HG02642 (cell line): ENCODE data around the gene PI4K2A.
A peak's percentile ranks its signal among the peaks of the same experiment; 100 is the strongest.

Experiments
- ATAC-seq: cut with Tn5 transposase; IDR thresholded peaks from one replicate; pipeline ENCODE4 v1.9.1; 2021; ENCODE audit warnings: mild to moderate bottlenecking; ENCODE audit not compliant: unreplicated experiment, poor library complexity

PI4K2A gene

DNA sequence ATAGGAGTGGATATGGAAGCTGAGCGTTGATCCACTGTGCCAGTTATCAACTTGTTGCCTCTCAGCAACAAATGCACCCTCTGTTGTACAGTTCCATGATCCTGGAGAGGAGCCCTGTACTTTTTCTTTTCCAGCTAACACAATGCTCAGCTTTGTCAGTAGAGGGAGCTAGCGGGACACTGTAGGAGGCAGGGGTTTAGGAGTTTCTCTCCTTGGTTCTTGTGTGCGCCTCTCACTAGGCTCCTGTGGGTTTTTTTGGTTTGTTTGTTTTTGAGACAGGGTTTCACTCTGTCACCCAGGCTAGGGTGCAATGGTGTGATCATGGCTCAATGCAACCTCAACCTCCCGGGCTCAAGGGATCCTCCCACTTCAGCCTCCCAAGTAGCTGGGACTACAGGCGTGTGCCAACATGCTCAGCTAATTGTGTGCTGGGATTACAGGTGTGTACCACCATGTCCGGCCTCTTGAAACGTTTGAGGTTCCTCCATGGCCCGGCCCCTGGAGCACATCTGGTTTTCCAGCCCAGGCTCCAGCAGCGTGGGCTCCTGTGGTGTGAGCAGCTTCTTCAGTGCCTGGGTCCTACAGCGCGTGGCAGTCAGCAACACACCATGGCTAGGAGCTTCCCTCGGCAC is 61.1 kb downstream of the PI4K2A start:
- peak; percentile 71 for ATAC-seq

DNA sequence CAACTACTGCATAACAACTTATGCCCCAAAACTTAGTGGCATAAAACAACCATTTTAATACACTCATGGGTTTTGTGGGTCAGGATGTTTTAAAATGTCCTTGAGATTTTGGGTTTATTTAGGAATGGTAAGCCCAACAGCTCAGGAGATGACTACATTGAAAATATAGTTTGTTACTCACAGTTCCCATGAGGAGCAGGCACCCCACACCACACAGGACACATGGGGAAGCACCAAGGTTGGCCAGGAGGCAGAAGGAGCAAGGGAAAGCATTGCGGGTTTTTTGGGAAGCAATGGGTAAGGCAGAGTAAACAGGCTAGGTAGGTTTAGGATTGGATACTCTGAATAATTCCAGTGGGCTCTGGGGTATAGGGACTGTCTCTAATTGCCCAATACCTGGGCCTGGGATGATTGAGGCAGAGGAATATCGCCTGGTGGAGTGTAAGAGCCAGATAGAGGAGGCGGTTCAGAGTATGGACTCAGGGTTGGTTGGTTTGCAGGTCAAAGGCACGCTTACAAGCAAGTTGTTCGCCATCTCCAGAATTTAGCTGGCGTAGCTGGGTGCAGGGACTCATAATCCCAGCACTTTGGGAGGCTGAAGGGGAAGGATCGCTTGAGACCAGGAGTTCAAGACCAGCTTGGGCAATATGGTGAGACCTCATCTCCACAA is 63.1 kb downstream of the PI4K2A start:
- ATAC-seq: no peak

DNA sequence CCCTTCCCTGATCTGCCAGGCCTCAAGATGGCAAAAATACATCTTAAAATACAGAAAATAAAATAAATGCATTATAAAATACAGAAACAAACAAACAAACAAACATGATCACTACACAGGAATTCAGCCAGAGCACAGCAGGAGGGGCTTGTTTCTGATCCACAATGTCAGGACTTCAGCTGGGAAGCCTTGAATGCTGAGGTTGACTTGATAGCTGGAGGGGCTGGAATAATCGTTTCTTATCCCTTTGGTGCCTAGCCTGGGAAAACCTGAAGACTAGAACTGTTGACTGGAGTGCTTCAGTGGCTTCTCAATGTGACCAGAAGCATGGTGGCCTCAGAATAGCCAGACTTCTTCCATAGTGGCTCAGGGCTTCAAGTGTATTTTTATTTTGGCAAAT is 63.9 kb downstream of the PI4K2A start:
- no peak for ATAC-seq

DNA sequence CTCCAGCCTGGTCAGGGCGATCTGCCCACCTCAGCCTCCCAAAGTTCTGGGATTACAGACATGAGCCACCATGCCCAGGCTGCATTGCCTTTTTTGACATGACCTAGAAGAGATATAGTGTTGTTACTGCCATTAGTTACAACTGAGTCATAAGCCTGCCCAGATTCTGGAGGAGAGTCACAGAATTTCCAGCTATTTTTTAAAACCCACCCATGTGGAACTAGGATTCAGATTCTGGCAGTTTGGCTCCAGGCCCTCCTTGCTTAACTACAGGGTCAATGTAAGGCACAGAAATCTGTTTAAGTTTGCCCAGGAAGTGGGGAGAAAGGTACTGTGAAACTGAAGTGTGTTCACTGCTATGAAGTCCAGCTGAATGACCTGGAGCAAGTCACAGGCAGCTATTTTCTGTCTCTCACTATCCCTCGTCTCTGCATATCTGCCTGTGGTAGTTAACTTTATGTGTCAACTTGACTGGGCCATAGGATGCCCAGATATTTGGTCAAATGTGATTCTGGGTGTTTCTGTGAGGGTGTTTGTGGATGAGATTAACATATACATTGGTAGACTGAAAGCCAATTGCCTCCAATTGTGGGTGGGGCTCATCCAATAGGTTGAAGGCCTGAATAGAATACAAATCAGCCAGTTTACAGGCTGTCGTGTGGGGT is 64.7 kb downstream of the PI4K2A start:
- no peak for ATAC-seq

DNA sequence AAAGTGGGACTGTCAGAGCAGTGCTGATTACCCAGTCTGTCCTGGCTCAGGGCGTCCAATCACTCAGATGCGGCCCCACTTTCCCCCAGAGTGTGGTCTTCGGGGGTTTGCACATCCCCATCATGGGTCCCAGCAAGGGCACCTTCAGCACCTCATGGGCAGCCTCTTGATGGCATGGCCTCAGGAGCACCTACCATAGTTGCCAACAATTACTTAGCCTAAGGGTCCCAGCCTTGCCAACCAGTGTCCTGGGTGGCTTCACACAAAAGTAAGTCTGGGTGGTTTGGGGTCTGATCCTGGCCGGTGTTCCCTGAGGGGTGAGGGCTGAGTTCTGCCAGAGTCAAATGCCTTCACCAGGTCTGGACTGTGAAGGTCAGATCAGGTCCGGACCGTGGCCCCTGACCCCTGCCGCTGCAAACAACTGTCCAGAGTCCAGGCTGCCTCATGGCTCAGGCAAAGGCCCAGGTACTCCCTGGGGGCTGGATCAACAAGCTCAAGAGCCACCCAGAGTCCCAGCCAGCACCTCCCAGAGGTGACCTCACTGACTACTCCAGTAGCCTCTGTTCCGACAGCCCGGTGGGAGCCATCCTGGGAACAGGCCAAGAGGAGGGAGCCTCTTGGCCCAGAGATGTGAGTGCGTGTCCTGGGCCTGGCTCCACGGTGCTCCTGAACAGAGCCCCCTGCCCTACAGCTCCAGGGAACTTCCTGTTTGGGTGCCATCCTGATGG is 66.8 kb downstream of the PI4K2A start:
- no peak for ATAC-seq

DNA sequence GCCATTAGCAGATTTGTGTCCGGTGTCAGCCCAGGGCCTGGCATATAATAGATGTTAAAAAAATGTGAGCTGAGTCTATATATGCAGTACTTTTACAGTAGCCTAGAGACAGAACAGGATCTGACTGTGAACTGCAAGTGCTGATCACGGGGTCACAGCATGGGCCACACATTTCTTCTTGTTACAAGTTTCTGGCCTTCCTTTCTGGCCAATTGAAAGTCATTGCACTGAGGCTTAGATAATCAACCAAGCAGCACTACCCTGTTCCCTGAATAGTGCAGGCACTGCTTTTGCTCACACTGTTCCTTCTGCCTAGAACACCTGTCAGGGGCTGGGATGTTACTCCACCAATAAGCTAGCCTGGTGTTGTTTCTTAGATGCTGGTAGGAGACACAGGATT is 67.7 kb downstream of the PI4K2A start:
- no peak for ATAC-seq

DNA sequence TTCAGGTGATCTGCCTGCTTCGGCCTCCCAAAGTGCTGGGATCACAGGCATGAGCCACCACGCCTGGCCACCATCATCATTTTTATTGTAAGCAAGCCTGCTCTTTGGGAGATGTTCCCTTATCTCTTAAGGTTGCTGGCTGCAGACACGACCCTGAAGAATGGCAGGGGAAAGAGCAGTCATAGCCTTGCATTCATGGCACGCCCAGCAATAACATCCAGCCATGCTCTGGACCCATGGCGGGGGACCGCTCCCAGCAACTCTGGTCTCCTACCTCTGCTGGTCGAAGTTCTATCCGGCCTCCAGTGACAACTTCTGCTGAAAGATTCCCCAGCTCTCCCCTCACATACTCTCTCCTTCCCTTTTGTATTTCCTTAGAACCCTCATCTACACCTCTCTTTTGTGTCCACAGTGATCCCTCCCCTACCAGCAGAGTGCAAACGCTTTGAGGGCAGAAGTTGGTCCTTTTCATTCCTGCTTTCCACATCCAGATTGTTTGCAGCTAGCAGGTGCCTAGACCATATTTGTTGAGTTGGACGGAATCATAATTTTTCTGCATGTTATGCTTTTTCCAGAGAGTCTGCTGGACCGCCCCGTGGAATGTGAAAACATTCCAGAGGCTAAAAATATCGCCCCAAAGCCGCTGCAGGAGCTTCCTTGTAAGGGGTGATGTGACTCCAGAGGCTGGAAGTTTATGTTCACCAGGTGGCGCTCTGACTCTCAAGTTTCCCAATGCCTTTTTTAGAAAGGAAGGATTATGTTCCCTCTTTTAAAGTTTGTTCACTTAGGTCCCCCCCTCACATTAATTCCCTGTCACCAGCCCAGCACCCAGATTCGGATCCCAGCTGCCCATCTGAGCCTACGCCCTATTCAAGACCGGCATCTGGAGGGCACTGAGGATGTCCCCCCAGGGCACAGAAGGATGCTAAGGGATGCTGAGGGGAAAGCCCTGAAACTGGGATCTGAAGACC is 68.8 kb downstream of the PI4K2A start:
- no peak for ATAC-seq

DNA sequence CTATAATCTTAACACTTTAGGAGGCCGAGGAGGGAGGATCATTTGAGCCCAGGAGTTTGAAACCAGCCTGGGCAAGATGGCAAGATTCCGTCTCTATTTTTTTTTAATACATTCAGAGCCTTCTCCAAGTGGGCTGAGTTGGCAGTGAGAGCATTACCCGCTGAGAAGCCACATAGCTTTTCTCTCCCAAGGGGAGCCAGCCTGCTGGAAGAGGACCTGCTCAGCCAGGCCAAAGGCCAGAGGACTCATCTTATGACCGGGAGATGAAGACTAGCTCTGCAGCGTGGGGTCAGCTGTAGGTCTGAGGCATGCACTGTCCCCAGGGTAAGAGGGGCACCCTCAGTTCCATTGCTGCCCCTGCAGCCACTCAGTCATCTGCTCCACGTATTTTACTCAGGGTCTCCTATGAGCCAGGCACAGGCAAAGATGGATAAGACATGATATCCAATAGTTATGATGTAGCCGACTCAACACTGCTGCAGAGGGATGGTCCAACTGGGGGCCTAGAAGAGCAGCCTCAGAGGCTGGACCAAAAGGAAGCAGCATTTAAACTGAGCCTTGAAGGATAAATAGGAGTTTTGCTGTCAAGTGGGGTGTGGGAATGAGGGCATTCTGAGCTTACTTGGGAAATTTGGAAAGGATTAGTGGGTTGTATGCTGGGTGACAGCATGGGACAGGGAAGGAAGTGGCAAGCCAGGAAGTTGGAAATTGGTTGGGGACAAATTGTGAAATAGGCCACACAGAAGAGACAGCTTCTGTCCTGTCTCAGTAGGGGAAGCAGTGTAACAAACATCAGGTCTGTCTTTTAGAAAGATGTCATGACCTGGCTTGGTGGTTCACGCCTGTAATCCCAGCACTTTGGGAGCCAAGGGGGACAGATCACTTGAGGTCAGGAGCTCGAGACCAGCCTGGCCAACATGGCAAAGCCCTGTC is 71.4 kb downstream of the PI4K2A start:
- no peak for ATAC-seq

DNA sequence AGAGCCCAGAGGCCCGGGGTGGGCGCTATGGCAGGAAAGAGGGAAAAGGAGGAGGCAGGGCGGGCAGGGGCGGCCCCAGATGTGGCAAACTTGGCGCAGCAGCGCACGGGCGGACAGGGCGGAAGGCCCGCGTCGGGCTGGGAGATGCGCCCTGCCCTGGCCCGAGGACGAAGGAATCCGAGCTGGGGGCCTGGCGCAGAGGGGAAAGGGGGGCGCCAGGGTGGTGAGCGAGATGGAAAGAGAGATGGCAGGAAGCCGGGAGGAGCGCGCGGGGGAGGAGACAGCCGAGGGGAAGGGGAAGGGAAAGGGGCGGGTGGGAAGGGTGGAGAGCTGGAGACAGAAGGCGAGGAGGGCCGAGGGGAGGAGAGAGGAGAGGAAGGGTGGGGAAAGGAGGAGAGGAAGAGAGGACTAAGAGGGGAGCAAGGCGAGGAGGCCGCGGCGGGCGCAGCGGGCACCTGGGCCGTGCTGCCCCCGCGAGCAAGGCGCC is 72.9 kb downstream of the PI4K2A start, which contains the start of gene MARVELD1:
MARVELD1 (plus strand) TSS at position 392 of the 487 bp plus-strand sequence. CDS start 147 bp downstream, outside the sequence.
- ATAC-seq: no peak

DNA sequence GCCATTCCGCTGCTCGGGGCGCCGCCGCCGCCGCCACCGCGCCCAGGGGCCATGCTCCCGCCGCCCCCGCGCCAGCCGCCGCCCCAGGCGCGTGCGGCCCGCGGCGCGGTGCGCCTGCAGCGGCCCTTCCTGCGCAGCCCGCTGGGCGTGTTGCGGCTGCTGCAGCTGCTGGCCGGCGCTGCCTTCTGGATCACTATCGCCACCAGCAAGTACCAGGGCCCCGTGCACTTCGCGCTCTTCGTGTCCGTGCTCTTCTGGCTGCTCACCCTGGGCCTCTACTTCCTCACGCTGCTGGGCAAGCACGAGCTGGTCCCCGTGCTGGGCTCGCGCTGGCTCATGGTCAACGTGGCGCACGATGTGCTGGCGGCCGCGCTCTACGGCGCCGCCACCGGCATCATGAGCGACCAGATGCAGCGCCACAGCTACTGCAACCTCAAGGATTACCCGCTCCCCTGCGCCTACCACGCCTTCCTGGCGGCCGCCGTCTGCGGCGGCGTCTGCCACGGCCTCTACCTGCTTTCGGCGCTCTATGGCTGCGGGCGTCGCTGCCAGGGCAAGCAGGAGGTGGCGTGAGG is 73.4 kb downstream of the PI4K2A start:
- ATAC-seq: peak; percentile 72

DNA sequence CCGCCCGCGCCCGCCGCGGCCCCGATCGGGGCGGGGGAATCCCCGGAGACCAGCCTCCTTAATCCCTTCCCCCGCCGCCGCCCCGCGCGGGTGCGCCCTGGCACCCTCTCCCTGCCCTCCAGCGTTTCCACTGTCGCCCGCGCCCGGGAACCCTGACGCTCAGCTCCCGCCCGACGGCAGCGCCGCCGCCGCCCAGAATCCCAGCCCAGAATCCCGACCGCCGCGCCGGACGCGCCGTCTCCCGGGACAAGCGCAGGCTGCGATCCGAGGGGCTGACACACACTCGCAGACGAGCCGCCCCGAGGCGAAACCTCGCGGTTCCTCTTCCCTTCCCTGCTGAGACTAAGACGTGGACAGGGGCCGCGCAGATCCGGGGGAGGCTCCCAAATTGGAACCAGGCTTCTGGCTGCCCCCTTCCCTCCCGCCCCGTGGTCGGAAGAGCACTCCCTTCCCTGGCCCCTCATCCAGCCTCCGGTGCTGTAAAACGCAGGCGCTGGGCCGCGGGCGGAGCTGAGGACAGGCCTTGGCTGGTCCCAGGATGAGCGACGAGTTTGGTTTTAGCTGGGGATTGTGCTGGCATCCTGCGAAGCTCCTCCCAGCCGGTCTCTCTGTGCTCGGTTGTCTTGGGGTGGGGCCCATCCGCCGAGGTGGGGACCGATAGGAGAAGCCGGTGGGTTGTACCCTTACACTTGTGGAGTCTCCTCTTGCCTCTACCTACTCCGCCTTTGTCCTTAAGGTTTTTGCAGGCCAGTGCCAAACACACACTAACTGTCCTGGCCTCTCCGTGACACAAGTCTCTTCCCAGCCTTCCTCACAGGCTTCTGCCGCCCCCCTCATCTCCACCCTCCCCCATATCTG is 74.2 kb downstream of the PI4K2A start:
- ATAC-seq: peak; percentile 46

DNA sequence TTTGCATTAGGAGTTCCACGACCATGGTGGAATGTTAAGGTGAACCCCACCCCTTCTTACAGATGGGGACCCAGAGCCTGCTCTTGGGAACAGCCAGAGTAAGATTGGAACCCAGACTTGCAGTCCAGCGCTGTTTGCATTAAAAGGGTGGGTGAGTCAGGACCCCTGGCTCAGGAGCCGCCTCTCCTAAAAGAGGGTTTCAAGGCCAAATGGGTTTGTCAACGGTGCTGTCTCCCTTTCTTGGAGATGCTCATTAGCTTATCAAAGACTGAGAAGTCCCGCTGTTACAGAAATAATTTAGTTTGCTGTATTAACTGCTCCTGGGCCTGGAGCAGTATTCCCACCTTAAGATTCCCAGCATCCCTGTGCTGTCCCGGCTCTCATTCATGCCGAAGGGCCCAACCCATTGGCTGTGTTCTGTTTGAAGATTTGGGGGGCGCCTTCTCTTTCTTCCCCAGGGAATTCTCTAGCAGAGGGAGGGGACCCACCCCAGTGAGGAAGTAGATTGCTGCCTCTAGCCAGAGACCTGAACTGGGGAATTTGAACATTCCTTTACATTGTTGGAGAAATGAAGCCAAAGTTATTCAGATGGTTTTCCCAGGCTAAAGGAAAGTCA is 74.9 kb downstream of the PI4K2A start:
- ATAC-seq: no peak

DNA sequence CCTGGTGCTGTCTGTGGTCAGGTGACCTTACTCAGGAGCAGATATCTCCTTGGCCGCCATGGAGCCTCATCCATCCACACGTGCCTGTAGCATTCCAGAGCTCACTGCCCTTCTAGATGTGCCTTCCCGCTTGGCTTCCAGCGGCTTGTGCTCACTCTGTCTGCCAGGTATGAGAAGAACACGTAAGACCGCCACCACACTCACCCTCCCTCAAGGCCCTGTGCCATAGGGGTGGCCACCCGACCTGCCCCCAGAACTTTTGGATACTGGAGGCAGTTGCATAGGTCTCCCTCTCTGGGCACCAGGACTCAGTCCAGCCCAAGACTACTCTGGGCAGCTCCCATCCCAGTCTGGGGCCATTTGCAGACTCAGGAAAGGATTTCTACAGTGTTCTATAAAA is 77.2 kb downstream of the PI4K2A start:
- no peak for ATAC-seq

DNA sequence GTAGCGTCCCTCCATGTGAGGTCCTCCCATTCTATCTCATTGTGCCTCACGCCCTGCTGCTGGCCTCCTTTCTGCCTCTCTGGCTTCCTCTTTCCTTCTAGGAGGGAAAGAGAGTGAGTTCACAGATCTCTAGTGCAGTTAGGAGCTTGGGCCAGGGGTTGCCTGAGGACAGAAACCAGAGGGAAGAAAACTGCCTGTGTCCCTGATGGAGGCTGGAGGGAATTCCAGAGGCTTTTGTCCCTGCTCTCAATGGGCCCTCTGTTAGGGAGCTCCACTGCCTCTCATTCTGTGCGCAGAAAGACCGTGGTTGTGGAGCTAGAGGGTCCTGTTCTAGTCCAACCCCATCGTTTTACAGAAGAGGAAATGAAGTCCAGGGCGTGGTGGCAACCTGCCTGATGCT is 77.7 kb downstream of the PI4K2A start:
- no peak for ATAC-seq

DNA sequence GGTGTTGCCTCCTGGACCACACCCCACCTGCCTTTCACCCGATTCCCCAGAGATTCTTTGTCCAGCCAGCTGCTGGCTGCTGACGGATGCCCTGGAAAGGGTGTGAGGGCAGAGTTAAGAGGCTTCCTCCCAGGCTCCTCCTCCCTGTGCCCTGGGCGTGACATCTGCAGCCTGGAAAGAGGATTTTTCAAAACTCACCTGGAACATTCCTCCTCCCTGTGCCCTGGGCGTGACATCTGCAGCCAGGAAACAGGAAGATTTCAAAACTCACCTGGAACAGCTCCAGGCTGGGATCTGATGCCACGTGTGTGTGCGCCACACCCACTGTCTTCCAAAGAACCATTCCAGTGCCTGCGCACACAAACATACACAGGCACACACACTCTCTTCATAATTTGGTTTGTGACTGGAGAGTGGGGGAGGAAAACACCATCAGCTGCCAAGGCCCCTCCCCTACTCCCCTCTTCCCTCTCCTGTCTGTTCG is 78.2 kb downstream of the PI4K2A start:
- ATAC-seq: no peak

DNA sequence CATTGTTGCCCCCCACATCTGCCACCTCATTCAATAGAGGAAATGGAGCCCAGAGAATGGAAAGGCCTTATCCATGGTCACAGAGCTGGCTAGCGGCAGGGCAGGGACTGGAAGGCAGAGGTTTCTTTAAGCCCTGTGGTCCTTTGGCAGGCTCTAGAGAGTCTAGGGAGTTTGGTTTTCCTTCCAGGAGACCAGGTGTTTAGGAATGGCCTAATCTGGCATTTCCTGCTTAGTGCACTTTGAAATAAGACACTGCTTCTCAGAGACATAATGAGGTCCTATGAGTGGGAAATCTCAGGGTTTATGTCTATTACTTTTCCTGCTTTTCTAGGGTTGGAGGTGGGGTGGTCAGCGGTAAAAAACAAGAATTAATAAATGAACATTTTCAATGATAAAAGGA is 79.1 kb downstream of the PI4K2A start:
- no peak for ATAC-seq
